Cardiac atrium fibroblast (primary cell): ENCODE results near the gene ADGRE2. TPM values are rescaled to one million over a fixed set of nuclear protein-coding genes. Genes with fewer than 3 reads are reported as not detected.

Experiments used
- total RNA-seq: library from RNA; depleted of rRNA; stranded (reverse); fragments of >200 nt; gene quantifications from 2 replicates; pipeline ENCODE4 v1.2.3, GENCODE V29; 2015

The ADGRE2 gene
- total RNA-seq = 0.32 and 1.4 TPM in 2 replicates

DNA sequence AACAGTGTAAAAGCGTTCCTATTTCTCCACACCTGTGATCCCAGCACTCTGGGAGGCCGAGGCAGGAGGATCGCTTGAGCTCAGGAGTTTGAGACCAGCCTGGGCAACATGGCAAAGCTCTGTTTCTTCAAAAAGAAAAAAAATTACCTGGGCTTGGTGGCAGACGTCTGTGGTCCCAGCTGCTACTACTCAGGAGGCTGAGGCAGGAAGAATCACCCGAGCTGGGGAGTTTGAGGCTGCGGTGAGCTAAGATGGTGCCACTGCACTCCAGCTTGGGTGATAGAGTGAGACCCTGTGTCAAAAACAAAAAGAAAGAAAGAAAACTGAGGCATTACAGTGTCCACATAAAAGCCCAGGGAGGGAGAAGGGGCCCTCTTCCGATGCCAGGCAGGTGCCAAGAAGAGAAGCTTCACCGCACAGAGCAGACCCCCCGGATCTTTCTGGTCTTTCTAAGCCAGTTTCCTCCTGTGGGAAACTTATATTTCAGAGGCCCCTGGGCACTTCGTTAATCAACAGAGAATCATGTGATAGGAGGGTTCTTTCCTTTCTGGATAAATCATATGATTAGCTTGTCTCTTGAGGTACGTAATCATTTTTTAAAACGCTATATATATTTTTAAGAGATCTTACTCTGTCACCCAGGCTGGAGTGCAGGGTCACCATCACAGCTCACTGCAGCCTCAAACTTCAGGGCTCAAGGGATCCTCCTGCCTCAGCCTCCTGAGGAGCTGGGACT is at the start of gene ADGRE2:
Gene ADGRE2 (minus strand): TSS at position 451 of the 736 bp plus-strand sequence. CDS start 1,804 bp downstream, outside the sequence.

DNA sequence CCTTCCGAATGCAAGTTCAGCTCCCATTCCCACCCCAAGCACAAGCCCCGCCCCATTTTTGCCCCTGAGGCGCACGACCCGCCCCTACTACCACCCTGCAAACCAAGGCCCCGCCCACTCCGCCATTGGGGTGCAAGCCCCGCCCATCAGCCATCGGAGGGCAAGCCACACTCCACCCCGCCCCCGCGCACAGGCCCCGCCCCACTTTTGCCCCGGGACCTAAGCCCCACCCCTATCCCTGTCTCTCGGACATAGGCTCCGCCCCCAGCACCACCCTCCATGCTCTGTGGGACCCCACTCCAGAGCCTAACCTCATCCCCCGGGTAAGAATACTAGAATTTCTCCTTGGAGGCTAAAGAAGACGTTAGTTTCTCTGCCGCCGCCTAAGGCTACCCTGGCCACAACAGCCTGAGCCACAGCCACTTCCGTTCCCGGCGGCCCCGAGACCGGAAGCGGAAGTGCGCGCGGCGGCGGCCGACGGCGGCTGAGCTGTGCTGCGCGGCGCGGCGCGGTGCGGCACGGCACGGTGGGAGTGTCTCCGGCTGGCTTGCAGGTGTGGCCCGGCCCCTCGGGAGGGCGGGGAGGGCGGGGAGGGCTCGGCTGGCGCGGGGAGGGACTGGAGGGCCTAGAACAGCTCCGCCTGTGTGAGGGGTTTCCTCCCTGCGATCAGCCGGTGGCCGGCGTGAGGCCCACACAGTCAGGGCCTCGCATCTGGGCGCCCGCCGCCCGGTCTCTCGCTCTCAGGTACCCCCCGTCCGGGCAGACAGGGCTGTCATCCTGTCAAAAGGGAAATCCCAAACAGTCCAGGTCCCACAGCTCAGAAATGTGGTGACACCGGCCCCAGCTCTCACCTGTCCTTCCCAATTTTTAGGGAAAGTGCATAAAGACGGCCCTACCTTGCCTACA is 88.5 kb downstream of the ADGRE2 start, which contains the start of gene ZNF333:
Gene ZNF333 (plus strand): TSS at position 451 of the 906 bp plus-strand sequence. CDS start 3,444 bp downstream, outside the sequence.

Other genes with a start within 250 kb of the ADGRE2 start
- gene TECR, start 249.0 kb downstream of the ADGRE2 start, total RNA-seq = 35.2 and 41.3 TPM in 2 replicates
- gene NDUFB7, start 206.5 kb downstream of the ADGRE2 start, total RNA-seq = 193 and 218 TPM in 2 replicates
- not detected in 2 replicates for gene CLEC17A, start 195.5 kb downstream of the ADGRE2 start, total RNA-seq
- not detected in 2 replicates for gene ADGRE3, start 103.7 kb downstream of the ADGRE2 start, total RNA-seq
- gene ZNF333, start 88.5 kb downstream of the ADGRE2 start, total RNA-seq = 9.2 and 9.4 TPM in 2 replicates
- not detected in 2 replicates for gene OR7A5, start 56.6 kb upstream of the ADGRE2 start, total RNA-seq
- gene OR7C1, start 56.6 kb upstream of the ADGRE2 start, total RNA-seq = not detected in 2 replicates
- gene OR7A10, start 70.4 kb upstream of the ADGRE2 start, total RNA-seq = not detected in 2 replicates
- not detected in 2 replicates for gene OR7A17, start 107.6 kb upstream of the ADGRE2 start, total RNA-seq
- not detected in 2 replicates for gene OR7C2, start 162.9 kb upstream of the ADGRE2 start, total RNA-seq
- gene SLC1A6, start 201.3 kb upstream of the ADGRE2 start, total RNA-seq = not detected in 2 replicates